ENCODE results near the gene SGK2.

Gene SGK2

GRCh38 chr20:43536041-43536816 lies 22.6 kb upstream of the SGK2 start:
- DNase-seq (ENCODE audit: low read depth), result no peak

- no peak for DNase-seq (ENCODE audit: low read depth)
Observed at GRCh38 chr20:43536817-43537440, 21.9 kb upstream of the SGK2 start.

- DNase-seq (ENCODE audit: low read depth), result no peak
Observed at GRCh38 chr20:43537921-43538877, 20.6 kb upstream of the SGK2 start.

GRCh38 chr20:43538878-43539700 lies 19.7 kb upstream of the SGK2 start:
- DNase-seq (ENCODE audit: low read depth), result no peak

GRCh38 chr20:43539975-43540672 lies 18.7 kb upstream of the SGK2 start:
- no peak for DNase-seq (ENCODE audit: low read depth)

GRCh38 chr20:43540673-43541060 lies 18.2 kb upstream of the SGK2 start:
- no peak for DNase-seq (ENCODE audit: low read depth)

GRCh38 chr20:43541214-43541613 lies 17.6 kb upstream of the SGK2 start:
- no peak for DNase-seq (ENCODE audit: low read depth)

GRCh38 chr20:43542161-43542560 lies 16.7 kb upstream of the SGK2 start:
- no peak for DNase-seq (ENCODE audit: low read depth)

GRCh38 chr20:43542674-43543073 lies 16.2 kb upstream of the SGK2 start:
- DNase-seq (ENCODE audit: low read depth), result no peak

GRCh38 chr20:43543138-43543537 lies 15.7 kb upstream of the SGK2 start:
- no peak for DNase-seq (ENCODE audit: low read depth)

GRCh38 chr20:43544501-43544900 lies 14.3 kb upstream of the SGK2 start:
- DNase-seq (ENCODE audit: low read depth), result no peak

GRCh38 chr20:43545837-43546578 lies 12.8 kb upstream of the SGK2 start:
- no peak for DNase-seq (ENCODE audit: low read depth)

GRCh38 chr20:43548273-43548880 lies 10.4 kb upstream of the SGK2 start:
- DNase-seq (ENCODE audit: low read depth), result no peak

- no peak for DNase-seq (ENCODE audit: low read depth)
Observed at GRCh38 chr20:43549416-43550065, 9.3 kb upstream of the SGK2 start.

- DNase-seq (ENCODE audit: low read depth), result no peak
Observed at GRCh38 chr20:43550456-43550855, 8.4 kb upstream of the SGK2 start.

GRCh38 chr20:43554369-43554768 lies 4.5 kb upstream of the SGK2 start:
- no peak for DNase-seq (ENCODE audit: low read depth)

GRCh38 chr20:43559147-43559987 lies 540 bp downstream of the SGK2 start:
- no peak for DNase-seq (ENCODE audit: low read depth)

- DNase-seq (ENCODE audit: low read depth), result no peak
Observed at GRCh38 chr20:43560974-43561373, 2.1 kb downstream of the SGK2 start.

- DNase-seq (ENCODE audit: low read depth), result no peak
Observed at GRCh38 chr20:43563429-43563828, 4.6 kb downstream of the SGK2 start.

All from activated T-cell treated with anti-CD3 and anti-CD28 coated beads for 48 hours (primary cell).